Tibial nerve (tissue), 4 donors: ENCODE results near the gene DOK7. TPM values are rescaled to one million over a fixed set of nuclear protein-coding genes. Genes with fewer than 3 reads are reported as not detected.

Experiments
- DNase-seq, 2 donors: peaks; one replicate each; pipeline ENCODE4 v3.0.0-alpha.2; 2019; ENCODE audit warnings: low spot score in 2 of 2
- H3K27ac ChIP-seq, 4 donors: fragments of 200-600 bp; sonication (generic) in 3 of 4; one replicate each; pipeline ENCODE4 v1.5.1; 2017 to 2019; ENCODE audit warnings: mild to moderate bottlenecking in 1 of 4
- H3K27me3 ChIP-seq, 2 donors: fragments of 200-600 bp; sonication (generic) in 1 of 2; one replicate each; pipeline versions ENCODE4 v1.5.1 to v1.6.0; 2017 to 2019
- H3K36me3 ChIP-seq, 3 donors: fragments of 200-600 bp; sonication (generic); one replicate each; pipeline ENCODE4 v1.5.1; 2018 to 2019
- H3K4me1 ChIP-seq, 4 donors: fragments of 200-600 bp; sonication (generic) in 3 of 4; one replicate each; pipeline ENCODE4 v1.5.1; 2017 to 2019
- H3K4me3 ChIP-seq, 4 donors: fragments of 200-600 bp; sonication (generic) in 3 of 4; one replicate each; pipeline ENCODE4 v1.5.1; 2017 to 2019; ENCODE audit warnings: mild to moderate bottlenecking in 1 of 4, moderate library complexity in 1 of 4
- H3K9me3 ChIP-seq, 4 donors: fragments of 200-600 bp; sonication (generic) in 3 of 4; one replicate each; pipeline ENCODE4 v1.5.1; 2017 to 2019
- EP300 ChIP-seq, 2 donors: sonication (generic); formaldehyde crosslinking; IDR thresholded peaks; one replicate each; pipeline ENCODE4 v1.6.1; 2017; ENCODE audit warnings: antibody characterized with exemption in 2 of 2, mild to moderate bottlenecking in 1 of 2
- POLR2A ChIP-seq, 2 donors: fragments of 450-650 bp; IDR thresholded peaks; one replicate each; pipeline ENCODE4 v1.6.1; 2017; ENCODE audit warnings: antibody characterized with exemption in 2 of 2, mild to moderate bottlenecking in 2 of 2, moderate library complexity in 2 of 2
- WGBS, 2 donors: methylation state at CpG; one replicate each; pipeline ENCODE4 v1.1.5; 2018; 5-methylcytosine and 5-hydroxymethylcytosine counted together
- total RNA-seq, 4 donors: library from RNA; depleted of rRNA; stranded (reverse); fragments of >200 nt; gene quantifications; one replicate each; pipeline ENCODE4 v1.1.0, GENCODE V29; 2016
- TF ChIP-seq, protein P1 (sequence below), 5 experiments: fragments of 200-600 bp in 3 of 5; fragments of 450-650 bp in 2 of 5; sonication (generic) in 3 of 5; IDR thresholded peaks; one replicate each; pipeline ENCODE4 v1.5.1; 2016 to 2019; ENCODE audit warnings: antibody characterized with exemption in 5 of 5, mild to moderate bottlenecking in 3 of 5, moderate library complexity in 2 of 5

The DOK7 gene
- total RNA-seq, 4 donors from 2014 or later = 0.66 TPM; not detected in 3

DNA sequence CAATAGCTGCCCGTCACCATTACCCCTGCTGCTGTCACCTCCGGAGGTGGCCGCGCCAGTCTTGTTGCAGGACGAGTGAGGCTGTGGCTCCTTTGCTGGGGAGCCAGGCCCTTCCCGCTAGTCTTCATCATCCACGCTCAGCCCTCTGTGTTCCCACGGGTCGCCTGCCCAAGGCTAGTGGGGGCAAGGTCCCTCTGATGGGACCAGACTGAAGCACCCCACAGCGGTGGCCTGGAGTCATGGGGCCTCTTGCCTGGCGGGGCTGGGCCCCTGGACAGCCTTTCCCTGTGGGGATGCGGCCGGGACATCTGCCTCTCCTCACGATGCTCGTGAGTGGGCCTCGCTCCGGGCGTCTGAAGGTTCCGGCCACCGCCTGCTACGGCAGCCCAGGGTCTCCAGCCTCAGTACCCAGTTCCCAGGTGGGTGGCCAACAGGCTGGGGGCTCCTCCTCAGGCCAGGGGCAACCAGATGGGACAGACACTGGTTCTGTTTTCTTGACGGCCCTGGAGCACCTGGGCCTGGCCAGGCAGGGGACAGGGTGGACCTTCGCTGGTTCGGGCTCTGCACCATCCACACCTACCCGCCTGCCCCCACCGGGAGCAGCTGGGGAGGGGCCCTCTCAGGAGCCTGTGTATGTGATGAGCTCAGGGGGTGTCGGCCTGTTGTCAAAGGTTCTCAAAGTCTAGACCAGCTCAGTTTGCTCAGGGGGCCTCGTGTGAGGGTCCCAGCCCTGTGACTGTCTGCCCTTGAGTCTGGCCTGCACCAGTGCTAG is 32.3 kb downstream of the DOK7 start:
- Histone ChIP-seq H3K4me3 (no peak overlapping the region), H3K4me1 (no peaks in the 10 kb centered on the region), H3K27me3 (peaks cover 3 to 63% of the 10 kb centered on the region in 2 donors), H3K36me3 (peaks cover 0 to 27% (median 0%) of the 10 kb centered on the region in 3 donors), H3K9me3 (no peaks in the 10 kb centered on the region), H3K27ac (no peak overlapping the region)
- 59 to 67% methylated on average over 13 to 18 of the region's 28 CpGs for WGBS, 2 donors
- no peak for DNase-seq
- TF ChIP-seq, protein P1, sequence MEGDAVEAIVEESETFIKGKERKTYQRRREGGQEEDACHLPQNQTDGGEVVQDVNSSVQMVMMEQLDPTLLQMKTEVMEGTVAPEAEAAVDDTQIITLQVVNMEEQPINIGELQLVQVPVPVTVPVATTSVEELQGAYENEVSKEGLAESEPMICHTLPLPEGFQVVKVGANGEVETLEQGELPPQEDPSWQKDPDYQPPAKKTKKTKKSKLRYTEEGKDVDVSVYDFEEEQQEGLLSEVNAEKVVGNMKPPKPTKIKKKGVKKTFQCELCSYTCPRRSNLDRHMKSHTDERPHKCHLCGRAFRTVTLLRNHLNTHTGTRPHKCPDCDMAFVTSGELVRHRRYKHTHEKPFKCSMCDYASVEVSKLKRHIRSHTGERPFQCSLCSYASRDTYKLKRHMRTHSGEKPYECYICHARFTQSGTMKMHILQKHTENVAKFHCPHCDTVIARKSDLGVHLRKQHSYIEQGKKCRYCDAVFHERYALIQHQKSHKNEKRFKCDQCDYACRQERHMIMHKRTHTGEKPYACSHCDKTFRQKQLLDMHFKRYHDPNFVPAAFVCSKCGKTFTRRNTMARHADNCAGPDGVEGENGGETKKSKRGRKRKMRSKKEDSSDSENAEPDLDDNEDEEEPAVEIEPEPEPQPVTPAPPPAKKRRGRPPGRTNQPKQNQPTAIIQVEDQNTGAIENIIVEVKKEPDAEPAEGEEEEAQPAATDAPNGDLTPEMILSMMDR (IDR thresholded peaks at IDR 0.05) = no peak
- TF ChIP-seq POLR2A (IDR thresholded peaks at IDR 0.05) = no peak
- TF ChIP-seq EP300 (IDR thresholded peaks at IDR 0.05) = no peak

DNA sequence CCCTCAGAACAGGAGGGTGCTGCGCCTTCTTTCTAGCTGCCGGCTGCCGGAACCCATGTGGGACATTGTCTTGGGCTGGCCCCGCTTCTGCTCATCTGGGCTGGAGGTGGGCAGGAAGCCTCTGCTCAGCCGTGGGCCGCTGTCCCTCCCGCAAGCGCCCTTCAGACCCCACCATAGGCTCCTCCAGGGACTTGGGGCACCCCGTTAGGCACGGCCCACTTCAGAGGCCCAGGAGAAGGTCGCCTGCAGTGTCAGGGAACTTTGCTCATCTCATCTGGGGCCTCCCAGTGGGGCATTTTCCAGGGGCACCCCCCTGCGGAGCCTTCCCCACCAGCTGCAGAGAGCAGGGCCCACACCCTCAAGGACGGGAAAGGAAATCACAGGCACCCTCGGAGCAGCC is 32.9 kb downstream of the DOK7 start:
- peaks cover 3 to 59% of the 10 kb centered on the region in 2 donors for H3K27me3 ChIP-seq
- peaks cover 0 to 34% (median 0%) of the 10 kb centered on the region in 3 donors for H3K36me3 ChIP-seq
- 51 to 62% methylated on average over 5 to 10 of the region's 14 CpGs for WGBS, 2 donors
- H3K4me1 ChIP-seq = no peaks in the 10 kb centered on the region
- no peak overlapping the region for H3K4me3 ChIP-seq
- no peaks in the 10 kb centered on the region for H3K9me3 ChIP-seq
- H3K27ac ChIP-seq = no peak overlapping the region
- TF ChIP-seq POLR2A (IDR thresholded peaks at IDR 0.05) = no peak
- no peak for TF ChIP-seq EP300 (IDR thresholded peaks at IDR 0.05)
- TF ChIP-seq, protein P1 (IDR thresholded peaks at IDR 0.05) = no peak
- no peak for DNase-seq

DNA sequence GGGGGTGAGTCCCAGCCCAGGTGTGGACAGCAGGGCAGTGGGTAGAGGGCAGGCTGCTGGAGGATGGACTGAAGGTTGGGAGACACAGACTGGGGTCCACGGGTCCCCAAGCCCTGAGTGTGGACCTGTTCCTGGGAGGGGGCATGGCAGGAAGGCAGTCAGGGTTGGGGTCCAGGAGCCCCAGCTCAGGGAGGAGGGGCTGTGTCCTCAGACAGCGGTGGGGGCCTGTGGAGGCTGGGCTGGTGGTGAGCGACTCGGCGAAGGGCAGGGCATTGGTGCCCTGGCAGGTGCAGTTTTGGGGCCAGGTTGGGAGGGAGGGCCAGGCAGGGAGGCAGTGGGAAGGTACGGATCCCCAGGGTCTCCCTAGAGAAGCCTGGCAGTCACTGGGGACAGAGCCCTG is 34.0 kb downstream of the DOK7 start:
- Histone ChIP-seq H3K27me3 (peaks cover 3 to 49% of the 10 kb centered on the region in 2 donors), H3K27ac (no peak overlapping the region), H3K9me3 (no peaks in the 10 kb centered on the region), H3K4me3 (no peak overlapping the region), H3K36me3 (peaks cover 0 to 44% (median 0%) of the 10 kb centered on the region in 3 donors), H3K4me1 (no peaks in the 10 kb centered on the region)
- DNase-seq = no peak
- 76 to 80% methylated on average over 6 of the region's 6 CpGs for WGBS, 2 donors
- no peak for TF ChIP-seq EP300 (IDR thresholded peaks at IDR 0.05)
- TF ChIP-seq, protein P1 (IDR thresholded peaks at IDR 0.05) = no peak

DNA sequence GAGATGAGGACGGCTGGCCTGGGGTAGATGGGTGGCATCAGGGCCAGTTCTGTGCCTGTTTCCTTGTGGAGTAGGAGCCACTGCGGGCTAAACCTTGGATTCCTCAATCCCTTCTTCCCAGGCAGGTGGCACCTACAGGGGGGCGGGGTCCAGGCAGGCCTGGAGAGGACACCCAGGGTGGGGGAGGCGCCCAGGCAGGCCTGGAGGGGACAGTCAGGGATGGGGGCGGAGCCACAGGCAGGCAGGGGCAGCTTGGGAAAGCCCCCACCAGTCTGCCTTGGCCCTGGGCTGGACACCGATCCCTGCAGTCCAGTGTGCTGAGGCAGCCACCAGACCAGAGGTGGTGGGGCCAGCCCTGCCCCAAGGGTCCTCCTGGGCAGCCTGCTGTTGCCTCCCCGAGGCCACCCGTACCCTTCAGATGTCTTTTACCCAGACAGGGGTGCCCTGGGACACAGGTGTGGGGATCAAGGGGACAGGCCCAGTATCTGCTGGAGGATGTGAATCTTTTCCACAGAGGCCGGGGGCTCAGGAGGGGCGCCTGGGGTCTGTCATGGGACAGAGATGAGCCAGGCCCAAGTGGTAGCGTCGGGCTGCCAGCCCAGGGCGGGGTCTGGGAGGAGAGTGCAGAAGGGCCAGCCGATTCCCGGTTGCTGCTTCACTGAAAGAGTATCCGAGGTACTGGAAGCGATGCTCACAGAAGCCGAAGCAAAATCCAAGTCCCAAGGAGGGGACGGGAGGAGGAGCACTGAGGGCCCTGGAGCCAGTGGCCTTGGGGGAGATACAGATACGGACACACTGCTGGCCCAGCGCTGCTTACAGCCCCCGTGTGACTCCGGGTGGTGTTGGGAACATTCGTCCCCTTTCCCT is 34.6 kb downstream of the DOK7 start:
- no peak overlapping the region for H3K4me3 ChIP-seq
- no peaks in the 10 kb centered on the region for H3K4me1 ChIP-seq
- no peaks in the 10 kb centered on the region for H3K9me3 ChIP-seq
- H3K36me3 ChIP-seq = peaks cover 0 to 51% (median 0%) of the 10 kb centered on the region in 3 donors
- TF ChIP-seq EP300 (IDR thresholded peaks at IDR 0.05) (no peak), POLR2A (IDR thresholded peaks at IDR 0.05) (no peak)
- TF ChIP-seq, protein P1 (IDR thresholded peaks at IDR 0.05) = no peak
- 64 to 66% methylated on average over 20 to 24 of the region's 24 CpGs for WGBS, 2 donors
- no peak for DNase-seq
- H3K27ac ChIP-seq = no peak overlapping the region
- peaks cover 3 to 42% of the 10 kb centered on the region in 2 donors for H3K27me3 ChIP-seq

DNA sequence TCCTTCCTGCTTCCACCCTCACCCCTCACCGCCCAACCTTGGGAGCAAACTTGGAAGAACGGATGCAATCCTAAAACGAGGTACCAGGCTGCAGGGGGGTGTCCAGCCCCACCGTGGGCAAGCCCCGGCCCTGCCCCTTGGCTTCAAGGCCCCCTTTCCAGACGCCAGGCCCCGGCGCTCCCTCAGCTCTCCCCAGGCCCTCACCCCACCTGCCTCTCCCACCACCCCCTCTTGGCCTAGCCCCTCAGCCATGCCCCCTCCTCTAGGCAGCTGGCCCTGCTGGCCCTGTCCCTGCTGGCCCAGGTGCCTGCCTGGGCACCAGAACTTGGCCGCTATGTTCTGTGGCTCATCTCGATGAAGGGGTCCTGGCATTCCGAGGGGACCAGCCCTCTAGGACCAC is 35.3 kb downstream of the DOK7 start:
- H3K9me3 ChIP-seq = no peaks in the 10 kb centered on the region
- peaks cover 3 to 36% of the 10 kb centered on the region in 2 donors for H3K27me3 ChIP-seq
- H3K27ac ChIP-seq = no peak overlapping the region
- TF ChIP-seq POLR2A (IDR thresholded peaks at IDR 0.05) = no peak
- TF ChIP-seq, protein P1 (IDR thresholded peaks at IDR 0.05) = no peak
- no peak for TF ChIP-seq EP300 (IDR thresholded peaks at IDR 0.05)
- H3K4me3 ChIP-seq = no peak overlapping the region
- peaks cover 0 to 57% (median 0%) of the 10 kb centered on the region in 3 donors for H3K36me3 ChIP-seq
- no peaks in the 10 kb centered on the region for H3K4me1 ChIP-seq
- no peak for DNase-seq
- WGBS, 2 donors = 63 to 81% methylated on average over 8 to 11 of the region's 11 CpGs
